CD1c-positive myeloid dendritic cell (primary cell): ENCODE data around the gene FLOT1.
"Not testable (repeated sequence)": the region's sequence is repeated elsewhere in the genome, so short reads cannot be mapped to it uniquely, and the experiment has no call there.

Experiments used
- DNase-seq: peaks from one replicate; pipeline ENCODE4 v3.0.0-alpha.2; 2016; ENCODE audit errors: extremely low spot score

The FLOT1 gene

DNA sequence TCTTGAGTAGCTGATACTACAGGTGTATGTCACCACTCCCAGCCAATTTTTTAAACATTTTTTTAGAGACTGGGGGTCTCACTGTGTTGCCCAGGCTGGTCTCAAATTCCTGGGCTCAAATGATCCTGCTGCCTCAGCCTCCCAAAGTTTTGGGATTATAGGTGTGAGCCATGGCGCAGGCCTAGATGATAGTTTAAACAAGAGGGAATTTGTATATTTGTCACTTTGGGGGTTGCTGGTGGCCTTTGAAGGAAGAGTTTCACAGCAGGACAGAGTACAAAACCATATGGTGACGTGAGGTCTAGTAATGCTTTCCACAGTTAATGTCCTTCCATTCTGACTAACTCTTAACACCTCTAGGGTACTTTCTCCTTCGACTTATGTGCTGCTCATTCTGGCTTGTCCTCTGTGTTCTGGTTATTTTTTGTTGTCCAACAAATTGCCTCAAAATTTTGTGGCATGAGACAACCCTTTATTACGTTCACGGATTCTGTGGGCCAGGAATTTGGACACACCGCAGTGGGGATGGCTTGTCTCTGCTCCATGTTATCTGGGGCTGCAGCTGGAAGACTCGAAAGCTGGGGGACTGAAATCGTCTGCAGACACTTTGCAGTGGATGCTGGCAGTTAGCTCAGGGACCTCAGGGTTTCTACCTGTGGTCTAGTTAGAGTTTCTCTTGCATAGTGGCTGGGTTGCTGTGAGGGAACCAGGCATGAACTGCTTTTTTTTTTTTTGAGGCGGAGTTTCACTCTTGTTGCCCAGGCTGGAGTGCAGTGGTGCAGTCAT lies 24.9 kb upstream of the FLOT1 start:
- DNase-seq, result no peak

- DNase-seq, result no peak
Measured at GRCh38 chr6:30766461-30767157, 24.1 kb upstream of the FLOT1 start.

GRCh38 chr6:30765495-30765894 lies 23.0 kb upstream of the FLOT1 start:
- not testable (repeated sequence) for DNase-seq

DNA sequence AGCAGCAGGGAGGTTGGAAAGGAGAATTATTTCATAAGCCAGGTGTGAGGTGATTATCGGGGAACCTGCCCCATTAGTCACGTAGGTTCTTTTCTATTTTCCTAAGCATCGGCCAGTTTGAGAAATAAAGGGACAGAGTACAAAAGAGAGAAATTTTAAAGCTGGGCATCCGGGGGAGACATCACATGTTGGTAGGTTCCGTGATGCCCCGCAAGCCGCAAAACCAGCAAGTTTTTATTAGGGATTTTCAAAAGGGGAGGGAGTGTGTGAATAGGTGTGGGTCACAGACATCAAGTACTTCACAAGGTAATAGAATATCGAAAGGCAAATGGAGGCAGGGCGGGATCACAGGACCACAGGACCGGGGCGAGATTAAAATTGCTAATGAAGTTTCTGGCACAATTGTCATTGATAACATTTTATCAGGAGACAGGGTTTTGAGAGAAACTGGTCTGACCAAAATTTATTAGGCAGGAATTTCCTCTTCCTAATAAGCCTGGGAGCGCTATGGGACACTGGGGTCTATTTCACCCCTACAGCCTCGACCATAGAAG lies 22.1 kb upstream of the FLOT1 start:
- DNase-seq, result not testable (repeated sequence)

DNA sequence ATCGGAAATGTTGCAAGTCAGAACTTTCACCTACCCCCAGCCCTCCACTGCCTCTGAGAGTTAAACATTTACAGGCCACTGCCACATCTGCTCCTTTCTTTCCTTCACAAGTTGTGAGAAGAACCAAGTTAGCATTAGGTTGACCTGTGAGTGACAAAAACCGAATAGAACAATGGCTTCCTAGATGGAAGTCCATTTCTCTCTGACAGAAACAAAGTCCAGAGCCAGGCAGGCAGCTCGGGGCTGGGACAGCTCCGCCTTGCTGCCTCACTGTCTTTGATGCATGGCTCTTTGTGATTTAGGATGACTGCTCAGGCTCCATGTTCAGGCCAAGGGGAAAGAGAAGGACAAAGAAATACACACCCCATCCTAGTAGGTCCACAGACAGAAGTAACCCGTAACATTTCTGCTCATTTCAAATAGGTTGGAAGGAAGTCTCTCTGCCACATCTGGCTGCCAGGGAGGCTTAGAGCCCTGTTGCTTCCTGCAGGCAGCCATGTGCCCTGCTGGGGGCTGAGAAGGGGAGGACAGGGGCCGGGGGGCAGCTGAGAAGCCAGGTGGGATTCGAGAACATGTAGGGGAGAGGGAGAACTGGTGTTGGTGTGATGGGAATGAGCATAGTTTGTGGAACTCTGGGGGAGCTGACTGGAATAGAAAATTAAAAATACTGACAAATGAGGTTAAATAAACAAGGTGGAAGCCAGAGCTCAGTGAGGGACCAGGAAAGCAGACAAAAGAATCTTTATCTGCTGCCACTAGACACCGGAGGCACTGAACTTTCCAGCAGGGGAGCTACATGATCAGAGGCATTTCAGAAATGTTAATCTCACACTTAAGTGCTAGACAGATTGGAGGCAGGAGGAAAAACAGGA lies 21.4 kb upstream of the FLOT1 start:
- no peak for DNase-seq

- DNase-seq, result no peak
Measured at GRCh38 chr6:30763155-30763617, 20.7 kb upstream of the FLOT1 start.

- no peak for DNase-seq
Measured at GRCh38 chr6:30761791-30762429, 19.4 kb upstream of the FLOT1 start.

GRCh38 chr6:30760549-30760948 lies 18.1 kb upstream of the FLOT1 start:
- DNase-seq, result peak; percentile 36

DNA sequence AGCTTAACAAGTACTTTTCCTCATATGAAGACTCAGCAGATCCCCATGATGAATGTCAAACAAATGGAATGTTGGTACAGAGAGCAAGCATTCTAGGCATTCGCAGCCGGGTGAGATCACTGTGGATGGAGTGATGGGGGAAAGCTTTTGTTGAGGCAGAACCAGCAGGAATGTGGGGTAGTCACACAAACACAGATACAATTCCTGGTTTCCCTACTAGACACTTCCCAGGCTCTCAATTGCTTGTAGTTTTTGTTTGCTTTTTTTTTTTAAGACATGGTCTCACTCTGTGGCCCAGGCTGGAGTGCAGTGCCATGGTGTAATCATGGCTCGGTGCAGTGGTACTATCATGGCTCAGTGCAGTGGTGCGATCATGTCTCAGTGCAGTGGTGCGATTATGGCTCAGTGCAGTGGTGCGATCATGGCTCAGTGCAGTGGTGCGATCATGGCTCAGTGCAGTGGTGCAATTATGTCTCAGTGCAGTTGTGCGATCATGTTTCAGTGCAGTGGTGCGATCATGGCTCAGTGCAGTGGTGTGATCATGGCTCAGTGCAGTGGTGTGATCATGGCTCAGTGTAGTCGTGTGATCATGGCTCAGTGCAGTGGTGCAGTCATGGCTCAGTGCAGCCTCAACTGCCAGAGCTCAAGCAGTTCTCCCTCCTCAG lies 17.2 kb upstream of the FLOT1 start:
- no peak for DNase-seq

- DNase-seq, result no peak
Measured at GRCh38 chr6:30757261-30757904, 14.9 kb upstream of the FLOT1 start.

- DNase-seq, result not testable (repeated sequence)
Measured at GRCh38 chr6:30756405-30757003, 14.0 kb upstream of the FLOT1 start.

- no peak for DNase-seq
Measured at GRCh38 chr6:30754631-30755030, 12.1 kb upstream of the FLOT1 start.

GRCh38 chr6:30752157-30752927 lies 9.9 kb upstream of the FLOT1 start:
- peak; percentile 89 for DNase-seq

DNA sequence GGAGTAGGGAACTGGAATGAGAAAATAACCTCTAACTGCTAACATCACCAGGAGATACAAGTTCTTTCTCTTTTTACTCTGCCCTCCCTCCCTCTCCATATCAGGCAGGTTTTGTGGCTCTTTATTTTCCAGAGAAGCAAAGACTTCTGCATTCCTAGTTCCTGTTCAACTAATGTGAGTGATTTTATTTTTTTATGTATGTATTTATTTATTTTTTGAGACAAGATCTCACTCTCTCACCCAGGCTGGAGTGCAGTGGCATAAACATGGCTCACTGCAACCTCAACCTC lies 7.8 kb upstream of the FLOT1 start:
- DNase-seq, result peak; percentile 58

DNA sequence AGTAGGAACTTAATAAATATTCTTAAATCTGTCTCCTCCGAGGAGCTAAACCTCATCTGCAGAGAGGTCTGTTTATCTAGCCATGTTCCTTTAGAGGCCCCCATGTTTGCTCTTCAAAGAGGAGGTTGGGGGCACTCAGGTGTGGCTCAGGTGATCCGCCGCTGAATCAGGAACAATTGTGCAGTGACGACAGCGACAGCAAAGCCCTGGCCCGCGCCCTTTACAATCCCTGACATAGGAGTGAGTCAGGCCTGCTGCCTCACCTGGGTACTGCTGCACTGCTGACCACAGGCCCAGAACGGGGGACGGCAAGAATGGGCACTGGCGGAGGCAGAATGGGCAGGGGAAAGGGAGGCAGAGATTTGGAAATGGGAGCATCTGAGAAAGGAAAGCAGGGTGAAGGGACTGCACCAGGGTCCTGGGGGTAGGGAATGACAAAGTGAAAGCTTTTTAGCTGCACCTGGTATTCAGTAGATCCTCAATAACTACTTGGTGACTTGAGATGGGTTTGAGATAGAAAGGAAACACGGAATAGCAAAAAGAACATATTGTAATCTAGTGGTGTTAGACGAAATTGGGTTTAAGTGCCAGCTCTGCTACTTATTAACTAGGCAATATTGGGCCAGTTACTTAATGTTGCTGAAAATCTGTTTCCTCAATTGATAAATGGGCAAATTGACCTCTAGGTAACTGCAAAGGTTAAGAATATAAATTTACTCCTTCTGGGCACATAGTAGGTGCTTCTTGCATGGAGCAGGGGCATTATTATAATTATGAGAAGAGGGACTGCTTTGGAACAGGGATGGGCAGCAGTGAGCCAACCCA lies 7.3 kb upstream of the FLOT1 start:
- no peak for DNase-seq

DNA sequence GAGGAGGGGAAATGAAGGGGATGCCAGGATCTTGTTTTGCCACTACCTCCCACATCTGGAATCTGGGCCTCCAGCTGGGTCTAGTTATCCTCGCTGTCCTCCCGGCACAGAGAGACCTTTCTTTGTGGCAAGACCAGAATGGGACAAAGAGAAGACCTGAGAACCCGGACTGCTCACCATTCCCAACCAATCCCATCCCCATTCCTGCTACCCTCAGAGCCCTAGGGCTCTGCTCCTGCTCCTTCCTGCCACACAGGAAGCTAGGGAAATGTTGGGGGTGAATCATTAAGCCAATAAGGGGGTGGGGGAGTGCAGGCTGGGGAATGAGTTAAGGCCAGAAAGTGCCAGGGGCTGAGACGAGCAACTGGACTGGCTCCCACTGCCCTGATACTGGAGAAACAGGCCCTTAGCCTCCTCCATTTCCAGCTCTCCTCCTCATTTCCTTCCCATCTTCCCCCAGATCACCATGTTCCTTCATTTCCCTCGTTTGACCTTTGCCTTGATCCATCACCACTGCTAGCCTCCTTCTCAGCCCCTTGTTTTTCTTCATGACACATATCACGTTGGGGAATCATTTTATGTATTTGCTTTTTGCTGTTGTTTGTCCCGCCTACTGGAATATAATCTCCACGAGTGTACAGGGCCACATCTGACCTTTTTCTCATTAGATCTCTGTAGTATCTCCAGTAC lies 6.5 kb upstream of the FLOT1 start:
- DNase-seq, result no peak

DNA sequence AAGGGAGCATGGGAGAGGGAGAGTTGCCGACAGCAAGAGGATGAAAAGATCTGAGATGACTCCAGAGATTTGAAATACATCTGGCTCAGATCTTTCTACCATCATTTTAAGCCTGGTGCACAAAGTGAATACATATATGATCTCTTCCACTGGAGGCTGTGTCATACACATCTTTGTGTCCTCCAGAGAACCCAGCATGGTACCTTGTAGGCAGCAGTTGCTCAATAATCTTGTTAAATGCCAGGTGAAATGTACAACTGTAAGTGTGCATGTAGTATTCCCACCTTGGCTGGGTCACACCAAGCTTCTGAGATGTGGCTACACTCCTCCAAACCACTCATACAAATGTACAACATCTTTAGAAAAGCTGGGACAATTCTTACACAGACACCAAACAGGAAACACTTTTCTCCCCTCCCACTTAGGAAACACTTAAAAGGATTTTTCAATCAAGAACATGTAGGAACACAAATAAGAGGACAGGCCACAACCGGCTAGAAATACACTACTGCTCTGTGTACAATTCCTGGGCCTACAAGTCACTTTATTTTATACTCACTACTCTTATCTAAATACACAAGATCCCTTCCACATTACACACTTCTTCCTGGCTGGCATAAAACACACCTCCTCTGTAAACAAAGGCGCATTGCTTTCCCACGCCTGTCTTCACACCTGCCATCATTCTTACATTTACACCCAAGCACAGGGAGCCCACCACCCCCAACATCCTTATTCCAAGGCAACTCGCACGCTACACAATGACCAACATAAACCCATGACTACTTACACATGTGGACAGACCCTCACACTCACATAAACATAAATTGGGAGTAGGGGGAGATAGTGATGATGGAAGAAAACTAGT lies 5.6 kb upstream of the FLOT1 start:
- DNase-seq, result no peak
